Activated CD4-positive, alpha-beta T cell treated with anti-CD3 and anti-CD28 coated beads for 1 hour (primary cell): ENCODE results near the gene GNAZ.
"Not testable (repeated sequence)": the region's sequence is repeated elsewhere in the genome, so short reads cannot be mapped to it uniquely, and the experiment has no call there.

Experiments
- DNase-seq: peaks from one replicate; pipeline ENCODE4 v3.0.0-alpha.2; 2020

The GNAZ gene

GRCh38 chr22:23045461-23045860 lies 24.9 kb upstream of the GNAZ start:
- no peak for DNase-seq

GRCh38 chr22:23047265-23047664 lies 23.1 kb upstream of the GNAZ start:
- no peak for DNase-seq

- DNase-seq: no peak
These were observed 22.6 kb upstream of the GNAZ start for GRCh38 chr22:23047742-23048141.

GRCh38 chr22:23050546-23050945 lies 19.8 kb upstream of the GNAZ start:
- DNase-seq: not testable (repeated sequence)

GRCh38 chr22:23053051-23053707 lies 17.1 kb upstream of the GNAZ start:
- DNase-seq: no peak

GRCh38 chr22:23053912-23054530 lies 16.3 kb upstream of the GNAZ start:
- no peak for DNase-seq

GRCh38 chr22:23054531-23055257 lies 15.6 kb upstream of the GNAZ start:
- DNase-seq: no peak

GRCh38 chr22:23055449-23056179 lies 14.7 kb upstream of the GNAZ start:
- DNase-seq: no peak

- no peak for DNase-seq
These were observed 13.0 kb upstream of the GNAZ start for GRCh38 chr22:23057331-23057730.

GRCh38 chr22:23058063-23058462 lies 12.3 kb upstream of the GNAZ start:
- no peak for DNase-seq

GRCh38 chr22:23058481-23059283 lies 11.6 kb upstream of the GNAZ start:
- DNase-seq: peak; percentile 5

GRCh38 chr22:23059284-23059948 lies 10.9 kb upstream of the GNAZ start:
- no peak for DNase-seq

- DNase-seq: peak; percentile 4
These were observed 9.5 kb upstream of the GNAZ start for GRCh38 chr22:23060612-23061400.

GRCh38 chr22:23061471-23062280 lies 8.6 kb upstream of the GNAZ start:
- DNase-seq: peak; percentile 6

- DNase-seq: peak; percentile 3
These were observed 7.4 kb upstream of the GNAZ start for GRCh38 chr22:23062616-23063538.

GRCh38 chr22:23063539-23064380 lies 6.6 kb upstream of the GNAZ start:
- peak; percentile 6 for DNase-seq

- peak; percentile 4 for DNase-seq
These were observed 5.8 kb upstream of the GNAZ start for GRCh38 chr22:23064381-23065068.

- no peak for DNase-seq
These were observed 5.3 kb upstream of the GNAZ start for GRCh38 chr22:23065069-23065451.
